GM19043 (cell line): ENCODE measurements around the gene KLHL3.

ENCODE experiments used
- ATAC-seq: cut with Tn5 transposase; IDR thresholded peaks from one replicate; pipeline ENCODE4 v1.9.1; 2021; ENCODE audit warnings: low read depth; ENCODE audit not compliant: unreplicated experiment

KLHL3 gene

GRCh38 chr5:137592317-137592716 lies 143.6 kb downstream of the KLHL3 start:
- no peak for ATAC-seq

DNA sequence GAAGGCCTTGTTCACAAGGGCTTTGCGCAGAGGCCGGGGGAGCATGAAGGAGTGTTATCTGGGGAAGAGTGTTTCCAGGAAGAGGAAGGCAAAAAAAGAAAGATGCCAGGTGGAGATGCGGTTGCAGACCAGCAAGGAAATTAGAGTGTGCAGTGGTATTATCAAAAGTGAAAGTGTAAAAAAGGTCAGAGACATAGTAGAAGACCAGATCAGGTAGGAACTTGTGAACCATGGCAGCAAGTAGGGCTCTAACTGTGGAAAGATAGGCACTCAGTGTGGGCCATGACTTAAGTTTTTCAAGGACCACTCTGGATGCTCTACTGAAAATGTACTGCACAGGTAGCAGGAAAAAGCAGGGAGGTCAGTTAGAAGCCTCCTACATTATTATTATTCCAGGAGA lies 146.7 kb downstream of the KLHL3 start:
- ATAC-seq: no peak

DNA sequence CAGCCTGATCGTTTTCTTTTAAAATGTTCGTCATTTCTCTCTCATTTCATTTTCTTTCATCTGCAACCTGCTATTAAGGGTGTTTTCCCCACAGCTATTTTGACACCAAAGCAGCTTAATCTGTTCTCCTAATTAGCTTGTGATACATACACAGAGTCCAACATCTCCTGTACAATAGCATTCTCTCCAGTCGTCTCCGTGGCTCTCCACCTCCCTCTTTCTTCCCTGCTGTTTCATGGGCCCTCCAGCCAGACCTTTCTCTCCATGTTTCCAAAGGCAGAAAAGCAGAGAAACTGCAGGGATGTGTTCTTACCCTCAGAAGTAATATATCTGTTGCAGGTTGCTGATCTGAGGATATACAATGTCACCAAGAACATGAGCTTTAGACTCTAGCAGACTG lies 148.0 kb downstream of the KLHL3 start:
- ATAC-seq: no peak

DNA sequence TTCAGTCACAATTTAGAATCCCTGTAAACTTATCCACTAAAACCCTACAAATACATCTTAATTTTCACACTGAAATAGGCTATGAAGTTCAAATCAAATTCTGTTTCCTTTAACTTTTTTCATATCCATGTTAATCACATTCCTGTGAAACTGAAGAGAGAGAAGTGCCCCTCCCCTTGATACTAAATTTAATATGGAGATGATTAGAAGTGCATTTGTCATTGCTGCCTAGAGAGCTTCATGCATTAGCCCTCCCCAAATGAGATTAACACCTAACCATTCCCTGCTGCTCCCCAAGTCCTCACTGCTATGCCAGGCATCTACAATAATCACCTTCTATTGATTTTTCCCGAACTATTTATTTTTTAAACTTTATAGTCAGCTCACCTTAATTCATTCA lies 151.6 kb downstream of the KLHL3 start:
- ATAC-seq: no peak

DNA sequence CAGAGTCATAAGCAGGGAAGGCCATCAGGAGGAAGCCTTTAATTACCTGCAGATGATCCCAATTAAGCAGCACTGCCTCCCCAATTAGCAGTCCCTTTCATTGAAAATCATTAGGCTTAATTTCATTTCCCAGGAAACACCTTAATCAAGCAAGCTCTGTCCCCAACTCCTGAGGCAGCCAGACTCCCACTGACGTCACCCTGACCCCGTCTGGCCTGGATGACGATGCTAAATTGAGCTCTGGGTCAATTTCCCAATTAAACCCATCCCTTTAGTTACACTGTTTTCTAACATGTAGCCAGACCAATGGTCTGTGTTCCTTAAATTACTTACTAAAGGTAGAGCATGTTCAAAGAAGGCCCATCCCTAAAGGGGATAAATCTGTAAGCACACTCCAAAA lies 152.8 kb downstream of the KLHL3 start:
- no peak for ATAC-seq

GRCh38 chr5:137582218-137582617 lies 153.7 kb downstream of the KLHL3 start:
- no peak for ATAC-seq

GRCh38 chr5:137581776-137582175 lies 154.1 kb downstream of the KLHL3 start:
- ATAC-seq: no peak

- ATAC-seq: no peak
These were observed 155.9 kb downstream of the KLHL3 start for GRCh38 chr5:137580030-137580429.

DNA sequence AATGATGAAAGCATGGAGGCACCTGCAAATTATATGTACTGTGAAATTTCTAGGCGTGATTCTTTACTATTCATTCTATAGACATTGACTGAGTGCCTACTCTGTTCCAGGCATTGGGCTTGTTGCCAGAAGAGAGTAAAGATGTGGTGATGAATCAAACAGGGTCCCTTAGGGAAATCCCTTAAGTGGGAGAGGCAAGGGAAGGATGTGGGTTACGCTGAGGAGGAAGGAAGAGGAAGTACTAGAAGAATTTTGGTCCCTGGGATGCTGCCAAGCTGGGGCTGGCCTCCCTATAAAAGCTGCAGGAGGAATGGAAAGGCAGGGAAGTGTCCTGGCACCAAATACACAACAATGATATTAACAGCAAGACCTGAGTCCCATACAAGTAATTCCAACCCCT lies 160.0 kb downstream of the KLHL3 start:
- ATAC-seq: no peak

- ATAC-seq: no peak
These were observed 160.7 kb downstream of the KLHL3 start for GRCh38 chr5:137575211-137575610.

DNA sequence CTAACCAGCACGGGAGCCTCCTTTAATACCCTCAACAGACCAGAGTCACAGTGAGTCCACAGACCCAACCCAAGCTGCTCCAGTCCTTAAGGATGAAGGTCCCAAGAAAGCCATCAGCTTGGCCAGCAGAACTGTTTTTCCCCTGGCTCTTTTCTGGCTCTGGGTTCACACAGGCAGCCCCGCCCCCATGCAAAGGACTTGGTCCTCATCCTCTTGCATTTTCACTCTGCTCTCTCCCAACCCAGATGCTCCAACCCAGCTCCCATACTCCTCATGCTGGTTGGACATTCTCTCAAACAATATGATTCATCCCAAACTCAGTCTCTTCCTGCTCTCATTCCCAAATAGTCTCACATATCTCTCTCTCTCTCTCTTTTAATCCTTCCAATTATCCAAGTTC lies 162.5 kb downstream of the KLHL3 start:
- ATAC-seq: no peak

- ATAC-seq: no peak
These were observed 163.7 kb downstream of the KLHL3 start for GRCh38 chr5:137572042-137572695.

- no peak for ATAC-seq
These were observed 165.8 kb downstream of the KLHL3 start for GRCh38 chr5:137570070-137570469.
